Endothelial cell (in vitro differentiated cells): ENCODE data around the gene KCTD1. TPM values are rescaled to one million over a fixed set of nuclear protein-coding genes. Genes with fewer than 3 reads are reported as not detected.

Experiments
- DNase-seq: peaks from one replicate; pipeline ENCODE4 v3.0.0; 2021; ENCODE audit warnings: low spot score
- H3K27ac Mint-ChIP-seq: one replicate; pipeline ENCODE4 v1.8.0; 2021; ENCODE audit warnings: mixed read lengths, inconsistent platforms; ENCODE audit not compliant: unreplicated experiment
- H3K27me3 Mint-ChIP-seq: one replicate; pipeline ENCODE4 v1.8.0; 2021; ENCODE audit warnings: mild to moderate bottlenecking, moderate library complexity, mixed read lengths, inconsistent platforms; ENCODE audit not compliant: unreplicated experiment
- H3K36me3 Mint-ChIP-seq: one replicate; pipeline ENCODE4 v1.8.0; 2021; ENCODE audit warnings: mild to moderate bottlenecking, low read depth, mixed read lengths, inconsistent platforms; ENCODE audit not compliant: unreplicated experiment
- H3K4me1 Mint-ChIP-seq: one replicate; pipeline ENCODE4 v1.8.0; 2021; ENCODE audit warnings: mild to moderate bottlenecking, mixed read lengths, inconsistent platforms; ENCODE audit not compliant: unreplicated experiment
- H3K4me3 Mint-ChIP-seq: one replicate; pipeline ENCODE4 v1.8.0; 2021; ENCODE audit warnings: mild to moderate bottlenecking, mixed read lengths, inconsistent platforms; ENCODE audit not compliant: unreplicated experiment
- H3K9me3 Mint-ChIP-seq: one replicate; pipeline ENCODE4 v1.8.0; 2021; ENCODE audit warnings: mixed read lengths, inconsistent platforms; ENCODE audit not compliant: unreplicated experiment
- CTCF ChIP-seq: fragments of 200-600 bp; sonication (generic); IDR thresholded peaks from one replicate; pipeline ENCODE4 v1.5.0; 2021; ENCODE audit warnings: antibody characterized with exemption; ENCODE audit not compliant: unreplicated experiment
- long read RNA-seq: library from polyadenylated mRNA; unstranded; transcript quantifications from one replicate; pipeline ENCODE4 v2.0.0, GENCODE V29; 2020; ENCODE audit not compliant: unreplicated experiment
- total RNA-seq: library from RNA; stranded (reverse); fragmentation: NEBNext Ultra II Directional; extraction: Animal tissue kit (Norgen Biotek cat#: 25700); gene quantifications from one replicate; pipeline ENCODE4 v1.2.1, GENCODE V29; 2021; ENCODE audit not compliant: unreplicated experiment

KCTD1 gene
- total RNA-seq: 10.6 TPM
- long read RNA-seq, partial matches to known transcripts: 0 of 1 reads
- long read RNA-seq, other reads (novel, unspliced or antisense): 1 of 1 reads

- Mint-ChIP-seq H3K4me1 (peaks cover 25% of the 10 kb centered on the region), H3K9me3 (no peaks in the 10 kb centered on the region), H3K4me3 (peak within 1 kb of the TSS; percentile 92), H3K36me3 (no peaks in the 10 kb centered on the region), H3K27ac (no peak within 1 kb of the TSS), H3K27me3 (peaks cover 23% of the 10 kb centered on the region)
- no peak for TF ChIP-seq CTCF
- DNase-seq: peak; percentile 77
Observed at GRCh38 chr18:26548415-26549262, at the start of gene KCTD1. TSS of gene KCTD1 (minus strand) at chr18:26548553. CDS start at chr18:26548536, 17 bp downstream.

GRCh38 chr18:26593365-26594320 lies 45.3 kb upstream of the KCTD1 start:
- Mint-ChIP-seq H3K27ac (no peak overlapping the region), H3K36me3 (no peaks in the 10 kb centered on the region), H3K4me3 (no peak overlapping the region), H3K9me3 (no peaks in the 10 kb centered on the region), H3K4me1 (no peaks in the 10 kb centered on the region), H3K27me3 (peaks cover 3% of the 10 kb centered on the region)
- DNase-seq: no peak
- TF ChIP-seq CTCF: no peak

- no peak for DNase-seq
- Mint-ChIP-seq H3K4me1 (no peaks in the 10 kb centered on the region), H3K9me3 (no peaks in the 10 kb centered on the region), H3K27me3 (peaks cover 4% of the 10 kb centered on the region), H3K27ac (no peak overlapping the region), H3K4me3 (no peak overlapping the region), H3K36me3 (no peaks in the 10 kb centered on the region)
- TF ChIP-seq CTCF: no peak
Observed at GRCh38 chr18:26584745-26585144, 36.4 kb upstream of the KCTD1 start.

- peaks cover 4% of the 10 kb centered on the region for H3K27me3 Mint-ChIP-seq
- TF ChIP-seq CTCF: no peak
- H3K4me3 Mint-ChIP-seq: no peak overlapping the region
- H3K4me1 Mint-ChIP-seq: peaks cover 6% of the 10 kb centered on the region
- no peaks in the 10 kb centered on the region for H3K9me3 Mint-ChIP-seq
- DNase-seq: no peak
- no peaks in the 10 kb centered on the region for H3K36me3 Mint-ChIP-seq
- no peak overlapping the region for H3K27ac Mint-ChIP-seq
Observed at GRCh38 chr18:26579941-26580618, 31.7 kb upstream of the KCTD1 start.
